Stimulated activated naive CD4-positive, alpha-beta T cell treated with Interleukin-2 at 50 U/mL for 16 hours (primary cell): ENCODE data around the gene OSBP2.
"Not testable (repeated sequence)": the region's sequence is repeated elsewhere in the genome, so short reads cannot be mapped to it uniquely, and the experiment has no call there.

ENCODE experiments used
- DNase-seq: peaks from one replicate; lab custom pipeline; 2025; lab: John Stamatoyannopoulos, UW

Gene OSBP2

DNA sequence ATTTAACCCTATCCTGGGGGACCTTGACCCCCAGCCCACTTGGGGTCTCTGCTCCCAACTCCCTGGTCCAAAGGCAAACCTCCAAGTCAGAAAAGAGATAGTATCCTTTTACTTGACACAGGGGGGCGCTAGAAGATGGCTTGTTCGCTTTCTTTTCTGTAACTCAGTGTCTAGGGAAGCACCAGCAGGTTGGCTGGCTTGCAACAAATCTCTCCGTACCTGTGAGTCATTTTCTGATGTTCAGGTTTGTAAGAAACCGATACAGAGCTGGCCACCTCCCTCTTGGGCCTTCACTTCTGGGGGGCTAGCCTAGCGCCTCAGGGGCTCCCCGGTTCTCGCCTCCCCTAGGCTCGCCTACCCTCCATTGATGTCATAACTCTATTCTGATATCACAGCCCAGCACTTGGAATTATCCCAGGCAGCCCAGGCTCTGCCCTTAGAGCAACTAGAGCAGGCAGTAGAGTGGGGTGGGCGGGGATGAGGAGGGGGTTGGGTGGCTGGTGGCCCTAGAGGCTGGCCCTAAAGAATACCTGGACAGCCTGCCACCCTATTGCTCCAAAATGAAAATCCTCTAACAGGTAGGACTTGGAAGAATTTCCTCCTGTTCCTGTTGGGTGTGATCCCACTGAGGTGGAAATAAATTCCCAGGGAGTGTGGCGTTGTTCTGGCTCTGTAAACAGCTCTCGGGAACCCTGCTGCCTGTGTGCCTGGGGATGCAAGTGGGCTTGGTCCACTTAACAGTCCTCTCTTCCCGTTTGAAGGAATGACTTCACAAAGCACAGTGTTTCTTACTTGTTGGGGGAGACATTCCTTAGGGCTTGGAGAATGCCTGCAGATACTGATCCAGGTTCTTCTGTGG is 69.4 kb downstream of the OSBP2 start:
- DNase-seq: peak; percentile 19

DNA sequence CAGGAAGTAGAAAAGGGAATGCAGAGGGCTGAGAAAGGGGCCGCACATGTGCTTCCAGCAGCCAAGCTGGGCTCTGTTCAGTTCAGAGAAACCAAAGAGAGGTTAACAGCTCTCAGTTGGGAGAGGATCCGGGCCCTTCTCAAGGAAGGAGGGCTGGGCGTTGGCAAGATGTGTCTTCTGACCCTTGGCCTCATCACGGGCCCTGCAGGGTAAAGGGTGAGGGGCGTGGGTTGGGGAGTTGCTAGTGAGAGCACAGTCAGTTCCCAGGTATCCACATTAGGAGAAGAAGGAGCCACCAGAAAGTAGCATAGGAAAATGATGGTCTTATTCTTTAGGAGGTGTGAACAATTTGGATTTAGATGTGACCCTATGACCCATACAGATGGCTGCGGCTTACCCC is 73.0 kb downstream of the OSBP2 start:
- DNase-seq: no peak

DNA sequence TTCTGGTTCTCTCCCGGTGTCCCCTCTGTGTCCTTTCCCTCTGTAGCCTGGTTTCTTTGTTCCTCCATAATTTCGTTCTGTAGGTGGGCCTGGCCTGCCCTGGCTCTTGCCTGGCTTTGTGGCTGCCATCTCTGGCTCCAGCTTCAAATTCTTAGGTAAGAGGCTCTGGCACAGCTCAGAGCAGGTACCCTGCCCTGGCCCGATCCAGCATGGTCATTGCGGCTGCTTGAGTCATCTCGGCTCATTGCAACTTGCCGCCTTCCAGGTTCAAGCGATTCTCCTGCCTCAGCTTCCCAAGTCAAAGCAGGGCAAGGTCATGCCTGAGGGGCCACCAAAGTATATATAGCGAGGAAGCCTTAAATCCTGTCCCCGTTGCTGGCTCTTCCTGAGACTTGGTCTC is 76.0 kb downstream of the OSBP2 start:
- no peak for DNase-seq

DNA sequence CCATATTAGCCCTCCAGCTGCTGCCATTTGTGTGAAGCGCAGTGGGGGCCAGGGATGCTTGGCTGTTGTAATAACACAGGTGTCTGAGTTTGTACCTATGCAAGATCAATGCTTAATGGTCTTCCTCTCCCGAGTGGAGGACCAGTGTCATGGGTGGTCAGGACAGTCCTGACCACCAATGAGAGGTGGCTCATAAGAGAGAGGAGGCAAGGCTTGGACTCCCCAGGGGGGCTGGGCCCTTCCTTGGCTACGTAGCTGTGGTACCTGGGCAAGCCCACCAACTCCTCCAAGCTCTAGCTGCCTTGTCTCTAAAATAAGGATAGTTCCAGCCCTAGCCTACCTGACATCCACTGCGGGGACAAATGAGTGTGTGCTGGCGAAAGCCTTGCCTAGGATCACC is 79.2 kb downstream of the OSBP2 start:
- no peak for DNase-seq

DNA sequence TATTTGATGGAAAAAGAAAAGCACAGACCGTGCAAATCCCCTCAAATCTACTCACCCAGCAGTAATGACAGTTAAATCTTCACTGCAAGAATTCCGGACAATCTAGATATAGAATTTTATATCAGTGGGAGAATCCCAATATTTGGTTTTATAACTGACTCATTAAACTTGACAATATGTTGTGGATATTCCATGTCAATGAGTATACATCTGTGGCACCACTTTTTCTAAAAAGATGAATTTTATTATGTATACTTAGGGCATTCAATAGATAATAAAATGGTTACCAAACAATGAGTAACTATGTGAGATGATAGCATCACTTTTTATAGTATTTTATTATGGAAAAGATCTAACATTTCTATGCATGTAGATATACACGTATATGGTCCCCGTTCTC is 79.9 kb downstream of the OSBP2 start:
- DNase-seq: no peak

DNA sequence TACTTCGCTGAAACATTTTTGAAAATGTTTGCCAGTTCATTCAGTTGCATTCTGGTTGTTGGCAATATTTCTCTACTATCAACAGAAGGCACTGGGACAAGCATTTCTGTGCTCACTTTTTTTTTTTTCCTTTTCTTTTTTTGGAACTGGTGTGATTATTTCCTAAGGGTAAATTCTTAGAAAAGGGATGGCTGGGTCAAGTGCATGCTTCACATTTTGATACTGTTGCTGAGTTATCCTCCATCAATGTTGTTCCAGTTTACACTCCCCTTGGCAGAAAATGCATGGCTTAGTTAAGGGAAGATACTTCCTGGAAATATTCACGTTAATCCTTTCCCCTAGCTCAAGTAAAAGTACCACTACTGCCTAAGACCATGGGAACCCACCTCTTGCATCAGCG is 81.8 kb downstream of the OSBP2 start:
- no peak for DNase-seq

DNA sequence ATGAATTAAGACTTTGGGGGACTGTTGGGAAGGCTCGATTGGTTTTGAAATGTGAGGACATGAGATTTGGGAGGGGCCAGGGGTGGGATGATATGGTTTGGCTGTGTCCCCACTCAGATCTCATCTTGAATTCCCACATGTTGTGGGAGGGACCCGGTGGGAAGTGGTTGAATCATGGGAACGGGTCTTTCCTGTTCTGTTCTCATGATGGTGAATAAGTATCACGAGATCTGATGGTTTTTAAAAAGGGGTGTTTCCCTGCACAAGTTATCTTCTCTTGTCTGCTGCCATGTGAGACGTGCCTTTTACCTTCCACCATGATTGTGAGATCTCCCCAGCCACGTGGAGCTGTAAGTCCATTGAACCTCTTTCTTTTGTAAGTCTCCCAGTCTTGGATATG is 82.5 kb downstream of the OSBP2 start:
- not testable (repeated sequence) for DNase-seq

DNA sequence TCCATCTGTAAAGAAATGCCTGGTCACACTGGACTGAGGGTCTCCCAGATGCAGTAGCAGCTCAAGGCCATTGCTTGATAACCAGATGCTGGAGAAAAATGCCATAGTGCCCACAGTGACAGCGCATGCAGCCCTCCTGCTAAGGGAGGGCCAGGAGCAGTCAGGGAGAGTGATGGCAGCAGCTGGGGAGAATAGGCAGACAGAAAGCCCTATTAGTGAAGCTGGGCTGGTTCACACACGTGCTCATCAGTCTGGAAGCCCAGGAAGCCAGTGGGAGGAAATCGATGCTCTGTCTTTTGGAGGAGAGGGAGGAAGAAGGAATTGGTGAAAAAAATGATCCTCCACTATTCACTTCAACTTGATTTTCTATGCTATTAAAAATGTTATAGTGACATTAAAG is 82.9 kb downstream of the OSBP2 start:
- no peak for DNase-seq

DNA sequence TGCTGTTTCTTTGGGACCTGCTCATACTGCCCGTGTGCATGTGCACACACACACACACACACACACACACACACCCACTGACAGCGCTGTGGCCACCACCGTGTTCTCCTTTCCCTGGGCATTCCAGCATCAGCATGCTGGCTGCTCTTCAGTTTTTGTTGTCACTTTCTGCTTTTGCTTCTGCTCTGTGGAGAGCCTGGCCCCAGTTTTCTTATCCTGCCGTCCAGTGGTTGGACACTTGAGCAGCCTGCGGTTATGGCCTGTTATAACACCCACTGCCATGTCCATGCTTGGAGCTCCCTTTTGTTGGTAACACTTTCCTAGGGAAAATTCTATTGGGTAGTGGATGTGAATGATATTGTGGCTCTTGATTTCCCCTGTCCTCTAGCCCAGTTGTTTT is 83.6 kb downstream of the OSBP2 start:
- no peak for DNase-seq

DNA sequence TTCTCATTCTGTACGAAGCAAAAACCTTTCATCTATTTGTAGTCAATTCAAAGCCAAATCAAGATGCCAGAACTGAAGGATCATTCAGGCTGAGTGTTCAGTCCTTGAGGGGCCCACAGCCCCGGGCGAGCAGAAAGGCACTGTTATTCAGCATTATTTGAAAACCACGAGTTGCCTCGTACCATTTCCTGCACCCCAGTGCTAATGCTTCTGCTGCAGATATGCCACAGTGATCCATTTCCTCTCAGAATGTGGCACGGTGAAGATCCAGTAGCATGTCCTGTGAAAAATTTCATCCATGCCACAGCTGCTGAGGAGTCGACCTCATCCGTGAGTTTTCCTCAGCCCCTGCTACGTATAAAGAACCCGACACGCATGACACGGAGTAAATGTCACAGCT is 85.4 kb downstream of the OSBP2 start:
- no peak for DNase-seq

DNA sequence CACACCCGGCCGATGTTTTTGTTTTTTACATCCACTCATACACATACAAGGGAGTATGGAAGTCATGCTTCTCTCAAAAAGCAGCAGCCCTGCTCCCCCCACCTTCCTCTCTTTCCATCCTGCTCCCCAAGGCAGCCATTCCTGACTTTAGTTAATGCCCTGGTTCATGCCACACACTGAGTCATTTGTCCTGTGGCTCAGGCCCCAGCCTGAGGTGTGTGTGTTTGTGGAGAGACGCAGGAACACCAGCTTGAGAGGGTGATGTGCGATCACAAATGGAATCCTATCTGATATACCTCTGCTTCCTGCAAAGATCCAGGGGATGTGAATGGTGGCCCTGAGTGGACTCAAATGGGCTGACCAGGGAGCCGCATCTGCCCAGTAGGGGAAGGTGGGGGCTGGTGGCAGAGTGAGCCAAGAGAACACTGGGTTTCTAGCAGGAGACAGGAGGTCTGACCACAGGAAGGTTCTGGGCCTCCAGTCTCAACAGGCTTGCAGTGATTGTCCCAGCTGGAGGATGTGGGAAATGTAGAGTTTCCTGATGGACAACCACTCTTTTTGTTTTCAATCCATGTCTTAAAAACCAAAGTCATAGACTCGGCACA is 86.7 kb downstream of the OSBP2 start:
- no peak for DNase-seq

DNA sequence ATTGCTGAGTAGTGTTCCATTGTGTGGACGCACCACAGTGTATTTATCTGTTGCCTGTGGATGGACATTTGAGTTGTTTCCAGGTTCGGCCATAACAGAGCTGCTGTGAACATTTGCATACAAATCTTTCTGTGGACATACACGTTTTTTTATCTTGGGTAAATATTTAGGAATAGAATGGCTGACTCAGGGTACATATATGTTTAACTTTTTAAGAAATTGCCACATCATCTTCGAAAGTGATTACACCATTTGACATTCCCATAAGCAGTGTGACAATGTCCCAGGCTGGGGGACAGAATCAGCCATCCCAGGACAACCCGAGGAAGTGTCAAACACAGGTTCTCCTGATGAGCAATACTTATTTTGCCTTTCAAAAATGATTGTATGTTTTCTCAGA is 87.9 kb downstream of the OSBP2 start:
- DNase-seq: no peak

DNA sequence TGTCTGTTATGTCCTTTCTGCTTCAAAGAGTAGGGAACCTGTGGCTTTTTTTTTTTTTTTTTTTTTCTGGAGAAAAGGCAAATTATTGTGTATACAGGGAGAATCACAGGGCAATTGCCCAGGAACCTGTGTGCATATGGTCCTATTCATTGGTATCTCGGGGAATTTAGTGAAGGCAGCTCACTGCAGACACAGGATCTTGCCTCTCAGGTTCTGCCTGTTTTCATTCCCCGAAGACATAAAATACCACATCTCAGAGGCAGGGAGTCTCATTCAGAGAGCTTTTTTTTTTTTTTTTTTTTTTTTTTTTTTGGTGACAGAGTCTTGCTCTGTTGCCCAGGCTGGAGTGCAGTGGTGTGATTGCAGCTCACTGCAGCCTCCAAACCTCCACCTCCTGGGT is 88.3 kb downstream of the OSBP2 start:
- no peak for DNase-seq

DNA sequence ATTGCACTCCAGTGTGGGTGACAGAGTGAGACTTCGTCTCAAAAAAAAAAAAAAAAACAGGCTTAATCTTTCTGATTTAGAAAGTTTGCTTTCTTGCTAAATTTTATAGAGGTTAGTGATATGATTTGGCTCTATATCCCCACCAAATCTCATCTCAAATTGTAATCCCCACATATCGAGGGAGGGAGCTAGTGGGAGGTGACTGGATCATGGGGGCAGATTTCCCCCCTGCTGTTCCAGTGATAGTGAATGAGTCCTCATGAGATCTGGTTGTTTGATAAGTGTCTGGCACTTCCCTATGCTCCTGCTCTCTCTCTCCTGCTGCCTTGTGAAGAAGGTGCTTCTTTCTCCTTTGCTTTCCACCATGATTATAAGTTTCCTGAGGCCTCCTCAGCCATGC is 90.9 kb downstream of the OSBP2 start:
- DNase-seq: no peak

DNA sequence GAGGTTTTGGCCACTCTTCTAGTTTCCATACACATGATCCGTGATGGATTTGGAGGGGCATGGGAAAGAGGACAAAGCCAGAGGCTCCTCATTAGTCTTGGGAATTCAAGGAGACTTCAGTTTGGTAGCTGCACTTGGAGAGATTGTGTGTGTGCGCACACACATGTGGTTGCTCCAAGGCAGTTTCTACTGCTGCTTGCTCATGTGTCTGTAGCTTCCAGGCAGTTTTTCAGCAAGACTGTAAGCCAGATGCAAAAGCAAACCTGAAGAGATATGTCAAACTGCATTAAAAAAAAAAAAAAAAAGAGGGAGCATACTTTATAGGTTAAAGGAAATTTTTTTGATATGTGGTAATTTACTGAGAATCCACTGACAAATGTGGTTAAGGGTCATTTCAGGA is 95.7 kb downstream of the OSBP2 start:
- no peak for DNase-seq

DNA sequence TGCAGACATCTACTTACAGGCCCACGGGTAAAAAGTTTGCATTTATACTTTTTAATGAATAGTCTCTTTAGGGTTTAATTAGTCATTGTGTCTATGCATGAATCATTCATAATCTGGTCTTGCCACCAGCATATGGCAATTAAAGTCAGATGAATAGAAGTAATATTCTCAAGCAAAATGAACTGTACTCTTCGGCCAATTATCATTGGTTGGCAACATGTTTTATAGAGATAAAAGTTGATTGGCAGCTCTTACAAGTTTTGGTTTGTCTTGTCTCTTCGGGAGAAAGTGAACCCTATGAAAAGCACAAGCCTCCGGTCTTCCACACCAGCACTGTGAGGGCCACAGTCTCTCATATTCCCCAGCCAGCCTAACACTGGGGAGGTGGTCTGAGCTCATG is 97.8 kb downstream of the OSBP2 start:
- DNase-seq: no peak

DNA sequence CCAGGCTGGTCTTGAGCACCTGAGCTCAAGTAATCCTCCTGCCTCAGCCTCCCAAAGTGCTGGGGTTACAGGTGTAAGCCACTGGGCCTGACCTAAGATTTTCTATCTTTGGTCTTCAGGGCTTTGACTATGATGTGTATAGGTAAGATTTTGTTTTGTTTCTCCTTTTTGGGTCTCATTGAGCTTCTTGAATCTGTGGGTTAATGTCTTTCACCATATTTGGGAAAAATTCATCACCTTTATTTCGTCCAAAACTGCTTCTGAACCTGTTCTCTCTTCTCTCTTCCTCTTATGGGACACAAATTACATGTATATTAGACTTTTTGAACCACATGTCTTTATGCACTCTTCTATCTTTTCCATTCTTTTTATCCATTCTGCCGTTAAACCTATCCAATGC is 100.4 kb downstream of the OSBP2 start:
- DNase-seq: no peak

DNA sequence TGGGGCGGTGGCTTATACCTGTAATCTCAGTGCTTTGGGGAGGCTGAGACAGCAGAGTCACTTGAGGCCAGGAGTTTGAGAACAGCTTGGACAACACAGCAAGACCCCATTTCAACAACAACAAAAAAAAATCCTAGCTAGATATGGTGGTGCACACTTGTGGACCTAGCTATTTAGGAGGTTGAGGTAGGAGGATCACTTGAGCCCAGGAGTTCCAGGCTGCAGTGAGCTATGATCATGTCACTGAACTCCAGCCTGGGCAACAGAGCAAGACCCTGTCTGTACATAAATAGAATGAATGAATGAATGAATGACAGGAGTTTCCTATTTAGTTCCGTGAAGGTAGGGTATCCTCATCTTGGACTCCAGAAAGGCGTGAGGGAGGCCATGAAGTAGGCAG is 107.0 kb downstream of the OSBP2 start:
- no peak for DNase-seq

DNA sequence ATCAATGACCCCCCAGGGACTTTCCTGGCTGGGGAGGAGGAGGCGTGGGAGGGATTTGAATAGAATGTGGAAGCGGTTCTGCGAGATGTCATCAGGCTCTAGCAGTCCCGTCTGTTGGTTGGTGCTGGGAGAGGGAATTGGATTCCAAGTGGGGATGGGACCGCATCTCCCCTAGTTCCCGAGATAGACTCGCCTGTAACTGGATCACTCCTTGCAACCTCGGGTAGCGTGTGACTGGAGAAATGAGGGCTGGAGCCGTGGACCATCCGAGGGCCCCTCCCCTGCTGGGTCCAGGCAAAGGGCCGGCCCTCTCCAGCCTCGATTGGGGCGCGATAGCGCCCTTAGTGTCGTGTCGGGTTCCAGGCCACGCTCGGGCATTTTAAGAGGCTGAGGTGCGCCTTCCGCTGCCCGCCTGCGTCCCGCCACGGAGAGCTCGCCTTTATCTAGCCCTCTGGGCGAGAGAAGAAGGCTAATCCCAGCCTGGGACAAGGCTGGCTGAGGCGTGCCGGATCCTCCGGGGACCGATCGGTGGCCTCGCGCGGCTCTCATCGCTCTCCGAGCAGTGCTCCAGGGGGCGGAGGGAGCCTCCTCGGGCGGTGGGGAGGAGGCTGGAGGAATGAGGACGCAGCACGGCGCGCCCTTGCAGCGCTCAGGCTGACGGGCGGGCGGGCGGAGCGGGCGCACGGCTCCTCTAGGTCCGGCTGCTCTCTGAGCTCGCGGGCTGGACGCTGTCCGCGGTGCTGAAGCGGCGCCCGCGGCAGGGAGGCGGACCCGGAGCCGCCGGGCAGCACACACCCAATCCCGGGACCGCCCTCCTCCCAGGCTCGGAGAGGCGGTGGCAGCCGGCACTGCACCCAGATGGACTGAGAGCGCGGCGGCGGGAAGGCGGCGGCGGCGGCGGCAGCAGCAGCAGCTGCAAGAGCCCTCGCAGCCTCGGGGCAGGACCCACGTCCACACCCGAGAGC is 107.8 kb downstream of the OSBP2 start:
- peak; percentile 52 for DNase-seq

DNA sequence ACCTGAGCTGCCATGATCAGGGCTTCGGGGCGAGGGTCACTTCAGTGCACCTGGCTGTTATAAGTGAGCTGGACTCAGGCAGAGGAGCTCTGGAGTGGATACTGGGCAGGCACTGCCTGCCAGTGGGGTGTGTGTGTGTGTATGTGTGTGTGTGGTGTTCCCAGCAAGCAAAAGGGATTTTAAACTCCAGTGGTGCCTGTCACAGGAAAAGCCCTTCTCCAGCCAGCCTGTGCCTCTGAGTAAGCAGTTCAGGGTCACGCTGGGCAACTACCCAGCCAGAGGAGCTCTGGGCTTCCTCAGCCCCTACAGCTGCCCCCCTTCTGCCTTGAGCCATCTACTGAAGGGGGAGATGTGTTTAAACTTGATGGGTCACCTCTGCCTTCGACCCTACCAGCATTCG is 109.0 kb downstream of the OSBP2 start:
- no peak for DNase-seq

DNA sequence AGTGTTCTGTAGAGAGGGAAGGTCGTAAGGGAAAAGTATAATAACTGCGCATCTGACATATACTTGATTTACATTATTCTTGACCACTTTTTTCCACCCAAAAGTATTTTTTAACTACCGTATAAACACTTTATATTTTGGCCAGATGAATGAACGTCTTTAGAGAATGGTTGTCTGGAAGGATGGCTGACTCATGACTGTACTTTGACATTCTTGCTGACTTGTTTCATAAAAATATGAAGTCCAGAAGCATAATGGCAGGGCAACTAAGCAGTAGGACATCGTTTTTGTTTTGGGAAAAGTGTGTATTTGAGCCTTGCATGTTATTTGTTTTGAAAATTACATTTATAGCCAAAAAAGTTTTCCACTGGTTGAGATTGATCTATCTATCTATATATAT is 110.0 kb downstream of the OSBP2 start:
- no peak for DNase-seq

DNA sequence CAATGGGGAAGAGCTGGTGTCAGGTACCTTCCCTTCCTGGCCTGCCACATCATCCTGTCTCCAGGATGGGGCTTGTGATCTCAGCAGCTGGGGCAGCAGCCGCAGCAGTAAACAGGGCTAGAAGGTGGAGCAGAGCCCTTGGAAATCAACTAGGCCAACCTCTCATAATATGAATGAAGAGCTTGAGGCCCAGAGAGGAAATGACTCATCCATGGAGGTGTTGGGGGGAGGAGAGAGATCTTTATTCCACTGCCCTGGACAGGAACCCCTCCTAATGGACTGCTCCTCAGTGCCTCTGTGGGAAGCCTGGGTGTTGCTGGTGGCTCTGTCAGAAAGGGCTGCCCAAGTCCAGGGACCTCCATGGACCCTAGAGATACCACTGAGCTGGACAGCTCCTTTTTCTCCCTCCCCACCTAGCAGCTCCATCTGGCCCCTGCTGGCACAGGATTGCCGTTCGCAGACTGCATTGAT is 111.8 kb downstream of the OSBP2 start:
- DNase-seq: no peak

DNA sequence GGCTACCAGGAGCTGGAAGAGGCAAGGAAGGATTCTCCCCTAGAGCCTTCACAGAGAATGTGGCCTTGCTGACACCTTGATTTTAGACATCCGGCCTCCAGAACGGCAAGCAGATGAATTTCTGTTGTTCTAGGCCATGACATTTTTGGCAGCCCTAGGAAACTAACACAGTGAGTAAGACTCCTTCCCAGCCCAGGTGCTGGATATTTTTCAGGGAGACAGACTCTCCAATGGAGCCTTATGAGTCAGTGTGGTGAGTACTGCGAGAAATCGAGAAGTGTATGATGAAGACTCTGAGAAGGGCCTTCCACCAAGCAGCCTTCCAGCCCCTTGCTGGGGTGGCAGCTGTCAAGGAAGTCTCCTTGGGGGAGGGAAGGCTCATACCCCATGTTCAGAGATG is 114.4 kb downstream of the OSBP2 start:
- DNase-seq: no peak
